Measurements from ENCODE around the gene ARL15. TPM values are rescaled to one million over a fixed set of nuclear protein-coding genes. Genes with fewer than 3 reads are reported as not detected.
A peak's percentile ranks its signal among the peaks of the same experiment; 100 is the strongest.

ARL15 gene
- polyA plus RNA-seq, 1 of the 3 experiments (the other 2 are of a cell fraction) = 6.4 TPM

DNA sequence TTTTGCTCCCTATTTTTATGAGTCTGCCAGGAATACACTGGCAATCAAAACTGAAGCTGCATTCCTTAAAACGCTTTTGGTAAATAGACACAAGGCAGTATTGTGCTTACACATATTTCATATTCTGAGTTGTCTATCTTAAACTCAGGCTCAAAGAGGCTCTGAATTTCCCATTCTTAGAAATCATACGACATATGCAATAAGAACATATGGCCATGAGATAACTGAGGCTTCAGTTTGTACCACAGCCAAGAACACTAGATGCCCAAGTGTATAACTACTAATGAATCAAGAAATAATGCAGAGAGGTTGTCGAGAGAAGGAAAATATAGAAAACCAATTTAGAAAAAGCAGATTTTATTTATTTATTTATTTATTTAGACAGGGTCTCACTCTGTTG is 392.5 kb downstream of the ARL15 start (continued):
- TF ChIP-seq, protein P1, sequence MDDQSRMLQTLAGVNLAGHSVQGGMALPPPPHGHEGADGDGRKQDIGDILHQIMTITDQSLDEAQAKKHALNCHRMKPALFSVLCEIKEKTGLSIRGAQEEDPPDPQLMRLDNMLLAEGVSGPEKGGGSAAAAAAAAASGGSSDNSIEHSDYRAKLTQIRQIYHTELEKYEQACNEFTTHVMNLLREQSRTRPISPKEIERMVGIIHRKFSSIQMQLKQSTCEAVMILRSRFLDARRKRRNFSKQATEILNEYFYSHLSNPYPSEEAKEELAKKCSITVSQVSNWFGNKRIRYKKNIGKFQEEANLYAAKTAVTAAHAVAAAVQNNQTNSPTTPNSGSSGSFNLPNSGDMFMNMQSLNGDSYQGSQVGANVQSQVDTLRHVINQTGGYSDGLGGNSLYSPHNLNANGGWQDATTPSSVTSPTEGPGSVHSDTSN (IDR thresholded peaks at IDR 0.05) = no peak
- TF ChIP-seq, protein P2, sequence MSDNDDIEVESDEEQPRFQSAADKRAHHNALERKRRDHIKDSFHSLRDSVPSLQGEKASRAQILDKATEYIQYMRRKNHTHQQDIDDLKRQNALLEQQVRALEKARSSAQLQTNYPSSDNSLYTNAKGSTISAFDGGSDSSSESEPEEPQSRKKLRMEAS (IDR thresholded peaks at IDR 0.05; ENCODE audit: low read depth) = no peak

DNA sequence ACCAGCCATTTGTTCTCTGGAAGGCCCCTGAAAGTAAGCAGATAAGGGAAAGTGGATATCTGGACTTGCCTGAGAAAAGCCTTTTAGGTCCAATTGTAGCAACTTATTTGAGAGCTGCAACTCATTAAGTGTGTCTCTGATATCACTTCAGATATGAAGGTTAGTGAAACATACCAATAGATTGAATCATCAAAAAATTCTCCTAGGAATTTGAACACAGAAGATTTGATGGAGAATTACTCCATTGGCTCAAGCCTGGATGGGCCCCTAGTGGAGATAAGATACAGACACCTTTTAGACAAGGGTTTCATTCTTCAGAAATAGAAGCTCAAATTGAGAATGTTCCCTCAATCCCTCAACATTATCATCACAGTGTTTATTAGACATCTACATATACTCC is 393.3 kb downstream of the ARL15 start:
- no peak overlapping the region for H3K4me2 ChIP-seq
- H3K4me3 ChIP-seq (ENCODE audit: low read depth in 2 of 2, low read length in 1 of 2) = no peak overlapping the region
- H3K9me3 ChIP-seq = no peaks in the 10 kb centered on the region
- no peaks in the 10 kb centered on the region for H4K20me1 ChIP-seq (ENCODE audit: insufficient read depth)
- peak overlapping the region; percentile 52 to 53; a peak in 3 of 4 replicates for H3K27ac ChIP-seq (ENCODE audit: low read depth in 2 of 2, low read length in 1 of 2)
- no peaks in the 10 kb centered on the region for H3K27me3 ChIP-seq (ENCODE audit: insufficient read depth)
- H3K9me2 ChIP-seq = no peaks in the 10 kb centered on the region
- ChIA-PET CTCF (interaction anchor here (1.0 to 1.3 kb wide), 3 partner anchors 10 to 28 kb away, joined by 3 to 4 read pairs (median 3); no protein-coding TSS in a partner anchor), POLR2A (no interaction called here)
- no peaks in the 10 kb centered on the region for H3K79me2 ChIP-seq (ENCODE audit: insufficient read depth)
- H3K9ac ChIP-seq = no peak overlapping the region
- no peak for DNase-seq
- H3F3A ChIP-seq (replicated peaks; ENCODE audit: insufficient read depth) = no peaks in the 10 kb centered on the region
- peaks cover 0 to 6% of the 10 kb centered on the region in 2 experiments; a peak in 2 of 4 replicates for H3K4me1 ChIP-seq (ENCODE audit: control insufficient read depth in 1 of 2, insufficient read depth in 2 of 2, low read depth in 1 of 2, low read length in 1 of 2)
- peak overlapping the region; percentile 39; the same call in 1 of the 2 replicates for H2AFZ ChIP-seq (ENCODE audit: low read depth)
- peaks cover 0 to 5% of the 10 kb centered on the region in 2 experiments for H3K36me3 ChIP-seq (replicated peaks in 1 of 2; ENCODE audit: control insufficient read depth in 1 of 2, insufficient read depth in 2 of 2, low read length in 1 of 2)
- TF ChIP-seq, protein P1 (IDR thresholded peaks at IDR 0.05) = peak; percentile 29
- TF ChIP-seq CHD2 (IDR thresholded peaks at IDR 0.05; ENCODE audit: low read length, partially characterized antibody) (no peak), MXI1 (IDR thresholded peaks at IDR 0.05; ENCODE audit: low read depth, low read length) (no peak), JUND (IDR thresholded peaks at IDR 0.05) (peak; percentile 77), FOSL2 (IDR thresholded peaks at IDR 0.05; ENCODE audit: borderline replicate concordance, low read depth) (peak; percentile 54; the same call in 1 of the 2 replicates), RAD21 (IDR thresholded peaks at IDR 0.05; ENCODE audit: low read length) (peak; percentile 21; the same call in 1 of the 2 replicates), RCOR1 (IDR thresholded peaks at IDR 0.05; ENCODE audit: low read length) (no peak), YY1 (IDR thresholded peaks at IDR 0.05; ENCODE audit: low read depth) (no peak), TEAD4 (IDR thresholded peaks at IDR 0.05; ENCODE audit: borderline replicate concordance, insufficient read depth) (peak; percentile 72; the same call in 1 of the 2 replicates), ELF1 (IDR thresholded peaks at IDR 0.05) (no peak), POLR2AphosphoS5 (IDR thresholded peaks at IDR 0.05; ENCODE audit: low read depth, low read length) (peak; percentile 33; the same call in 1 of the 2 replicates), TAF1 (IDR thresholded peaks at IDR 0.05; ENCODE audit: borderline replicate concordance, low read depth, low read length) (no peak), FOXM1 (IDR thresholded peaks at IDR 0.05; ENCODE audit: low read depth) (no peak)
- TF ChIP-seq, protein P3, sequence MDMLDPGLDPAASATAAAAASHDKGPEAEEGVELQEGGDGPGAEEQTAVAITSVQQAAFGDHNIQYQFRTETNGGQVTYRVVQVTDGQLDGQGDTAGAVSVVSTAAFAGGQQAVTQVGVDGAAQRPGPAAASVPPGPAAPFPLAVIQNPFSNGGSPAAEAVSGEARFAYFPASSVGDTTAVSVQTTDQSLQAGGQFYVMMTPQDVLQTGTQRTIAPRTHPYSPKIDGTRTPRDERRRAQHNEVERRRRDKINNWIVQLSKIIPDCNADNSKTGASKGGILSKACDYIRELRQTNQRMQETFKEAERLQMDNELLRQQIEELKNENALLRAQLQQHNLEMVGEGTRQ (IDR thresholded peaks at IDR 0.05; ENCODE audit: borderline replicate concordance, low read depth, low read length) = no peak
- TF ChIP-seq, protein P4, sequence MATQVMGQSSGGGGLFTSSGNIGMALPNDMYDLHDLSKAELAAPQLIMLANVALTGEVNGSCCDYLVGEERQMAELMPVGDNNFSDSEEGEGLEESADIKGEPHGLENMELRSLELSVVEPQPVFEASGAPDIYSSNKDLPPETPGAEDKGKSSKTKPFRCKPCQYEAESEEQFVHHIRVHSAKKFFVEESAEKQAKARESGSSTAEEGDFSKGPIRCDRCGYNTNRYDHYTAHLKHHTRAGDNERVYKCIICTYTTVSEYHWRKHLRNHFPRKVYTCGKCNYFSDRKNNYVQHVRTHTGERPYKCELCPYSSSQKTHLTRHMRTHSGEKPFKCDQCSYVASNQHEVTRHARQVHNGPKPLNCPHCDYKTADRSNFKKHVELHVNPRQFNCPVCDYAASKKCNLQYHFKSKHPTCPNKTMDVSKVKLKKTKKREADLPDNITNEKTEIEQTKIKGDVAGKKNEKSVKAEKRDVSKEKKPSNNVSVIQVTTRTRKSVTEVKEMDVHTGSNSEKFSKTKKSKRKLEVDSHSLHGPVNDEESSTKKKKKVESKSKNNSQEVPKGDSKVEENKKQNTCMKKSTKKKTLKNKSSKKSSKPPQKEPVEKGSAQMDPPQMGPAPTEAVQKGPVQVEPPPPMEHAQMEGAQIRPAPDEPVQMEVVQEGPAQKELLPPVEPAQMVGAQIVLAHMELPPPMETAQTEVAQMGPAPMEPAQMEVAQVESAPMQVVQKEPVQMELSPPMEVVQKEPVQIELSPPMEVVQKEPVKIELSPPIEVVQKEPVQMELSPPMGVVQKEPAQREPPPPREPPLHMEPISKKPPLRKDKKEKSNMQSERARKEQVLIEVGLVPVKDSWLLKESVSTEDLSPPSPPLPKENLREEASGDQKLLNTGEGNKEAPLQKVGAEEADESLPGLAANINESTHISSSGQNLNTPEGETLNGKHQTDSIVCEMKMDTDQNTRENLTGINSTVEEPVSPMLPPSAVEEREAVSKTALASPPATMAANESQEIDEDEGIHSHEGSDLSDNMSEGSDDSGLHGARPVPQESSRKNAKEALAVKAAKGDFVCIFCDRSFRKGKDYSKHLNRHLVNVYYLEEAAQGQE (IDR thresholded peaks at IDR 0.05; ENCODE audit: low read depth, low read length) = no peak
- TF ChIP-seq, protein P5, sequence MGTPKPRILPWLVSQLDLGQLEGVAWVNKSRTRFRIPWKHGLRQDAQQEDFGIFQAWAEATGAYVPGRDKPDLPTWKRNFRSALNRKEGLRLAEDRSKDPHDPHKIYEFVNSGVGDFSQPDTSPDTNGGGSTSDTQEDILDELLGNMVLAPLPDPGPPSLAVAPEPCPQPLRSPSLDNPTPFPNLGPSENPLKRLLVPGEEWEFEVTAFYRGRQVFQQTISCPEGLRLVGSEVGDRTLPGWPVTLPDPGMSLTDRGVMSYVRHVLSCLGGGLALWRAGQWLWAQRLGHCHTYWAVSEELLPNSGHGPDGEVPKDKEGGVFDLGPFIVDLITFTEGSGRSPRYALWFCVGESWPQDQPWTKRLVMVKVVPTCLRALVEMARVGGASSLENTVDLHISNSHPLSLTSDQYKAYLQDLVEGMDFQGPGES (IDR thresholded peaks at IDR 0.05; ENCODE audit: low read depth, low read length) = no peak
- TF ChIP-seq, protein P2 (IDR thresholded peaks at IDR 0.05; ENCODE audit: low read depth) = no peak
- TF ChIP-seq, protein P6, sequence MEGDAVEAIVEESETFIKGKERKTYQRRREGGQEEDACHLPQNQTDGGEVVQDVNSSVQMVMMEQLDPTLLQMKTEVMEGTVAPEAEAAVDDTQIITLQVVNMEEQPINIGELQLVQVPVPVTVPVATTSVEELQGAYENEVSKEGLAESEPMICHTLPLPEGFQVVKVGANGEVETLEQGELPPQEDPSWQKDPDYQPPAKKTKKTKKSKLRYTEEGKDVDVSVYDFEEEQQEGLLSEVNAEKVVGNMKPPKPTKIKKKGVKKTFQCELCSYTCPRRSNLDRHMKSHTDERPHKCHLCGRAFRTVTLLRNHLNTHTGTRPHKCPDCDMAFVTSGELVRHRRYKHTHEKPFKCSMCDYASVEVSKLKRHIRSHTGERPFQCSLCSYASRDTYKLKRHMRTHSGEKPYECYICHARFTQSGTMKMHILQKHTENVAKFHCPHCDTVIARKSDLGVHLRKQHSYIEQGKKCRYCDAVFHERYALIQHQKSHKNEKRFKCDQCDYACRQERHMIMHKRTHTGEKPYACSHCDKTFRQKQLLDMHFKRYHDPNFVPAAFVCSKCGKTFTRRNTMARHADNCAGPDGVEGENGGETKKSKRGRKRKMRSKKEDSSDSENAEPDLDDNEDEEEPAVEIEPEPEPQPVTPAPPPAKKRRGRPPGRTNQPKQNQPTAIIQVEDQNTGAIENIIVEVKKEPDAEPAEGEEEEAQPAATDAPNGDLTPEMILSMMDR (IDR thresholded peaks at IDR 0.05) = peak; percentile 60
- TF ChIP-seq, protein P7, sequence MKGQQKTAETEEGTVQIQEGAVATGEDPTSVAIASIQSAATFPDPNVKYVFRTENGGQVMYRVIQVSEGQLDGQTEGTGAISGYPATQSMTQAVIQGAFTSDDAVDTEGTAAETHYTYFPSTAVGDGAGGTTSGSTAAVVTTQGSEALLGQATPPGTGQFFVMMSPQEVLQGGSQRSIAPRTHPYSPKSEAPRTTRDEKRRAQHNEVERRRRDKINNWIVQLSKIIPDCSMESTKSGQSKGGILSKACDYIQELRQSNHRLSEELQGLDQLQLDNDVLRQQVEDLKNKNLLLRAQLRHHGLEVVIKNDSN (IDR thresholded peaks at IDR 0.05; ENCODE audit: borderline replicate concordance, low read depth) = no peak

Data from SK-N-SH (cell line).